Body of pancreas (tissue), 4 donors: ENCODE data around the gene DCAF12.

Experiments used
- CTCF ChIP-seq, 7 experiments: fragments of 450-650 bp in 4 of 7; fragments of 200-600 bp in 3 of 7; sonication (generic) in 3 of 7; IDR thresholded peaks; one replicate each; pipeline ENCODE4 v1.5.1; 2016 to 2019; ENCODE audit warnings: antibody characterized with exemption in 7 of 7
- POLR2A ChIP-seq, 3 donors: fragments of 450-650 bp; IDR thresholded peaks; one replicate each; pipeline ENCODE4 v1.6.1; 2016; ENCODE audit warnings: antibody characterized with exemption in 3 of 3, mild to moderate bottlenecking in 2 of 3

- no peak for TF ChIP-seq CTCF (IDR thresholded peaks at IDR 0.05)
- TF ChIP-seq POLR2A (IDR thresholded peaks at IDR 0.05) = no peak
Measured at GRCh38 chr9:34086864-34087263, 39.6 kb downstream of the DCAF12 start.
